ENCODE data around the gene CBX1. TPM values are rescaled to one million over a fixed set of nuclear protein-coding genes. Genes with fewer than 3 reads are reported as not detected.

Gene CBX1
- total and polyA plus RNA-seq, 2 of the 8 experiments (the other 6 are each of a cell fraction or from before 2014, with no cell fraction given): 38.7 to 173 TPM

GRCh38 chr17:48071654-48072053 is 29.6 kb downstream of the CBX1 start:
- CTCF ChIA-PET (ENCODE audit: partially characterized antibody): interaction anchor here (1.0 to 14.0 kb wide), 6 partner anchors 10 to 43 kb away, joined by 3 to 203 read pairs (median 52); partner anchors contain the start of gene NFE2L1
- POLR2A ChIA-PET (ENCODE audit: partially characterized antibody): interaction anchor here (13.7 to 41.8 kb wide), 2 partner anchors 9 to 34 kb away, joined by 249 to 1227 read pairs; partner anchors contain the start of genes COPZ2 and NFE2L1
- peaks cover 15 to 65% (median 40%) of the 10 kb centered on the region in 4 experiments for H3K36me3 ChIP-seq (ENCODE audit: control insufficient read depth in 2 of 4, insufficient read depth in 4 of 4, low read length in 3 of 4)

More at GRCh38 chr17:48071654-48072053, 29.6 kb downstream of the CBX1 start:
- Histone ChIP-seq H2BK5ac (ENCODE audit: low read depth, low read length) (no peak overlapping the region), H4K8ac (ENCODE audit: extremely low read depth, insufficient read depth, low read length) (no peak overlapping the region), H3K79me1 (ENCODE audit: low read depth, low read length) (no peaks in the 10 kb centered on the region), H3K4ac (replicated peaks; ENCODE audit: insufficient read length, low read depth, low read length) (no peak overlapping the region), H2BK12ac (ENCODE audit: low read depth, low read length) (no peak overlapping the region), H4K91ac (replicated peaks; ENCODE audit: insufficient read length, low read length) (no peak overlapping the region), H3K27me3 (replicated peaks in 1 of 4; ENCODE audit: control insufficient read depth in 3 of 4, extremely low read depth in 1 of 4, insufficient read depth in 3 of 4, low read length in 3 of 4) (no peaks in the 10 kb centered on the region), H3K23me2 (ENCODE audit: low read depth, low read length) (no peaks in the 10 kb centered on the region), H2BK15ac (ENCODE audit: low read length) (no peak overlapping the region), H3K4me3 (ENCODE audit: extremely low read depth in 1 of 4, insufficient read depth in 2 of 4, low read depth in 3 of 4, low read length in 4 of 4) (no peak overlapping the region), H2BK120ac (replicated peaks; ENCODE audit: low read depth, low read length) (no peak overlapping the region), H3K9ac (replicated peaks in 1 of 4; ENCODE audit: extremely low read depth in 1 of 4, low read depth in 3 of 4, low read length in 3 of 4) (no peak overlapping the region), H2AK5ac (ENCODE audit: low read depth, low read length) (no peak overlapping the region), H4K5ac (ENCODE audit: insufficient read length, low read depth, low read length) (no peak overlapping the region), H3K56ac (replicated peaks; ENCODE audit: insufficient read length, low read depth, low read length) (no peak overlapping the region), H3K23ac (ENCODE audit: insufficient read length) (no peak overlapping the region), H4K20me1 (replicated peaks in 1 of 2; ENCODE audit: control insufficient read depth in 1 of 2, insufficient read depth in 2 of 2, low read length in 2 of 2) (peaks cover 2 to 8% of the 10 kb centered on the region in 2 experiments), H3K4me1 (replicated peaks in 1 of 4; ENCODE audit: control insufficient read depth in 3 of 4, insufficient read depth in 4 of 4, low read length in 3 of 4) (no peaks in the 10 kb centered on the region; a peak in 1 of 7 replicates), H3K27ac (ENCODE audit: low read depth, low read length) (no peak overlapping the region), H3K18ac (ENCODE audit: extremely low read depth, low read length) (no peak overlapping the region), H3K14ac (ENCODE audit: insufficient read length) (no peak overlapping the region), H3K4me2 (ENCODE audit: insufficient read depth in 1 of 2, low read depth in 2 of 2, low read length in 2 of 2) (no peak overlapping the region), H2AFZ (ENCODE audit: low read length) (no peak overlapping the region), H3K79me2 (ENCODE audit: control insufficient read depth in 1 of 2, insufficient read depth in 2 of 2, low read length in 2 of 2) (0 out of 4 replicates have a peak, but pooled peaks cover 0 to 5% of the 10 kb centered on the region in 2 experiments), H3K9me3 (ENCODE audit: insufficient read depth in 2 of 2, low read depth in 1 of 2, low read length in 1 of 2) (no peaks in the 10 kb centered on the region), H2BK20ac (ENCODE audit: low read length) (no peak overlapping the region)
- WGBS, 2 experiments (ENCODE audit: extremely low coverage in 1 of 2, insufficient coverage in 1 of 2, insufficient read length in 1 of 2, insufficient replicate concordance in 2 of 2, low coverage in 1 of 2, low lambda C conversion rate in 2 of 2, missing lambda C conversion rate in 1 of 2): 73% methylated on average over 2 of the region's 2 CpGs; no CpG with 5 or more reads in 1 of the 2 experiments
- DNase-seq (ENCODE audit: low read depth in 1 of 2, low spot score in 2 of 2) (no peak), FAIRE-seq (no peak)
- no peak for TF ChIP-seq HDAC2 (IDR thresholded peaks at IDR 0.05; ENCODE audit: borderline replicate concordance in 1 of 2, low read depth in 2 of 2, low read length in 2 of 2)
- TF ChIP-seq SUZ12 (IDR thresholded peaks at IDR 0.05; ENCODE audit: low read length): no peak
- TF ChIP-seq POLR2AphosphoS5 (IDR thresholded peaks at IDR 0.05; ENCODE audit: low read depth, low read length): no peak
